Myometrial cell (primary cell): ENCODE data around the gene KAT5. TPM values are rescaled to one million over a fixed set of nuclear protein-coding genes. Genes with fewer than 3 reads are reported as not detected.

Experiments used
- total RNA-seq: library from RNA; depleted of rRNA; stranded (reverse); fragments of >200 nt; gene quantifications from 2 replicates; pipeline ENCODE4 v1.2.3, GENCODE V29; 2015

KAT5 gene
- total RNA-seq, result 27.1 and 34.3 TPM in 2 replicates

GRCh38 chr11:65711785-65712632 lies at the start of gene KAT5:
KAT5 (plus strand) TSS chr11:65712252; CDS start chr11:65712268, 16 bp downstream.

GRCh38 chr11:65662799-65663638 lies 49.0 kb upstream of the KAT5 start, which contains the start of gene RELA:
RELA (minus strand) TSS chr11:65662916; CDS start chr11:65662832, 84 bp downstream.

DNA sequence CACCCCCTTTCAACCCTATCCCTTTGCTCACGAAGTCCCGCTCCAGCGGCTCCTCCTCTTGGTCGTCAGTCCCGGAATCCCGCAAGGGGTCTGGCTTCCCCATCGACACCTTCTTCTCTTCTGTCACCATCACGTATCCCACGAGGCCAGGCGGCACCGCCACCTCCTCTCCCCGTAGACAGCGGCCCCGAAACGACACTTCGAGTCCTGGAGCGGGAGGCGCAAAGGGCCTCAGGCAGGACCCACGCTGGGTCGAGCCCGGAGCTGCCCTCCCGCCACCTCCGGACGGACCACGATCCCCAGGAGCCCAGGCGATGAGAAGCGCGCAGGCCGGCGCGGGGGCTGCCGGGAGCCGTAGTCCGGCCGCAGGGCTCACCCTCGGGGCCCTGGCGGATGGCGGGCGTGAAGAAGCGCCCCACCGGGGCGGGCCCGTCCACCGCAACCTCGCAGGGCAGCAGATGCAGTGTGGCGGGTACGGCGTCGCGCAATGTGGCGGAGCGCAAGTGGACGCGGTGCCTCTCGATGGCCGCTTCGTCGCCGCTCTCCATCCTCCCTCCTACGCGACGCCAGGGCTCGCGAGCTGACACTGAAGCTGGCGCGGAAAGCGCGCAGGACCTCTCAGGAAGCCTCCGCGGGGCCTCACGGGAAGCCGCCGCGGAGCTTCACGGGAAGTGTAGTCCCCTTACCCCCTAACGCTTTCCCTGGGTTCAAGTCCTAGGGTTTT lies 8.3 kb downstream of the KAT5 start, which contains the start of gene RNASEH2C:
TSS of gene RNASEH2C (minus strand) at position 588 of the 724 bp plus-strand sequence. CDS start at position 548, 40 bp downstream.

Other genes with a start within 250 kb of the KAT5 start
- 582 and 817 TPM in 2 replicates for gene MALAT1, start 213.2 kb upstream of the KAT5 start, total RNA-seq
- gene SCYL1, start 187.2 kb upstream of the KAT5 start, total RNA-seq, result 142 and 159 TPM in 2 replicates
- 58.7 and 68.9 TPM in 2 replicates for gene LTBP3, start 153.9 kb upstream of the KAT5 start, total RNA-seq
- gene ZNRD2, start 141.8 kb upstream of the KAT5 start, total RNA-seq, result 72.9 and 80.5 TPM in 2 replicates
- gene FAM89B, start 139.7 kb upstream of the KAT5 start, total RNA-seq, result 30.1 and 33.7 TPM in 2 replicates
- 60.0 and 65.9 TPM in 2 replicates for gene EHBP1L1, start 136.2 kb upstream of the KAT5 start, total RNA-seq
- not detected in 2 replicates for gene KCNK7, start 116.5 kb upstream of the KAT5 start, total RNA-seq
- 32.8 and 44.4 TPM in 2 replicates for gene MAP3K11, start 98.0 kb upstream of the KAT5 start, total RNA-seq
- 33.3 and 36.0 TPM in 2 replicates for gene PCNX3, start 96.5 kb upstream of the KAT5 start, total RNA-seq
- gene SIPA1, start 74.2 kb upstream of the KAT5 start, total RNA-seq, result 34.9 and 42.1 TPM in 2 replicates
- 28.8 and 37.6 TPM in 2 replicates for gene RELA, start 49.3 kb upstream of the KAT5 start, total RNA-seq
- 81.2 and 103 TPM in 2 replicates for gene RNASEH2C, start 8.5 kb downstream of the KAT5 start, total RNA-seq
- gene AP5B1, start 68.7 kb downstream of the KAT5 start, total RNA-seq, result 6.2 and 8.9 TPM in 2 replicates
- gene OVOL1, start 74.8 kb downstream of the KAT5 start, total RNA-seq, result not detected in 2 replicates
- 0.58 and 1.1 TPM in 2 replicates for gene SNX32, start 121.7 kb downstream of the KAT5 start, total RNA-seq
- gene CFL1, start 145.9 kb downstream of the KAT5 start, total RNA-seq, result 1,937 and 2,041 TPM in 2 replicates
- gene MUS81, start 148.2 kb downstream of the KAT5 start, total RNA-seq, result 30.7 and 40.1 TPM in 2 replicates
- gene EFEMP2, start 160.5 kb downstream of the KAT5 start, total RNA-seq, result 140 and 198 TPM in 2 replicates
- gene CTSW, start 167.6 kb downstream of the KAT5 start, total RNA-seq, result 0.71 TPM in 1 of 2 replicates, not detected in the other
- gene FIBP, start 176.2 kb downstream of the KAT5 start, total RNA-seq, result 170 and 250 TPM in 2 replicates
- 117 and 142 TPM in 2 replicates for gene CCDC85B, start 178.4 kb downstream of the KAT5 start, total RNA-seq
- 31.4 and 37.2 TPM in 2 replicates for gene FOSL1, start 188.1 kb downstream of the KAT5 start, total RNA-seq
- 13.5 and 24.5 TPM in 2 replicates for gene C11orf68, start 206.8 kb downstream of the KAT5 start, total RNA-seq
- 405 and 416 TPM in 2 replicates for gene DRAP1, start 207.2 kb downstream of the KAT5 start, total RNA-seq
- not detected in 2 replicates for gene TSGA10IP, start 233.2 kb downstream of the KAT5 start, total RNA-seq
- 27.4 and 31.2 TPM in 2 replicates for gene SART1, start 249.5 kb downstream of the KAT5 start, total RNA-seq